HepG2 (cell line): ENCODE measurements around the gene FNDC3B. TPM values are rescaled to one million over a fixed set of nuclear protein-coding genes. Genes with fewer than 3 reads are reported as not detected.
A peak's percentile ranks its signal among the peaks of the same experiment; 100 is the strongest.

Experiments used
- AFF4 ChIP-seq: sonication (generic); formaldehyde crosslinking; IDR thresholded peaks from 2 replicates; pipeline ENCODE4 v1.4.0; 2020; ENCODE audit warnings: missing genetic modification reagents
- AGO2 ChIP-seq: fragments of 200-400 bp; formaldehyde crosslinking; optimal IDR thresholded peaks from 2 replicates; pipeline ENCODE3; 2017; ENCODE audit warnings: mild to moderate bottlenecking, low read depth, low read length, moderate library complexity
- CEBPB ChIP-seq: IDR thresholded peaks from 2 replicates; pipeline ENCODE4 v1.6.1; 2011; ENCODE audit warnings: low read depth, low read length, improper control_type of control experiment, borderline replicate concordance
- FOXP4 ChIP-seq: sonication (generic); formaldehyde crosslinking; IDR thresholded peaks from 2 replicates; pipeline ENCODE4 v1.4.0; 2020; ENCODE audit warnings: missing genetic modification reagents
- GTF2F1 ChIP-seq: fragments of 150-350 bp; IDR thresholded peaks from 2 replicates; pipeline ENCODE4 v1.6.1; 2014; ENCODE audit warnings: low read length
- KMT2B ChIP-seq: IDR thresholded peaks from 2 replicates; pipeline ENCODE4 v1.6.1; 2016; ENCODE audit warnings: missing genetic modification reagents, missing compliant biosample characterization
- NAIF1 ChIP-seq: sonication (generic); formaldehyde crosslinking; IDR thresholded peaks from 2 replicates; pipeline ENCODE4 v1.5.0; 2020; ENCODE audit warnings: mild to moderate bottlenecking, missing genetic modification reagents, borderline replicate concordance
- NKX3-1 ChIP-seq: sonication (generic); formaldehyde crosslinking; IDR thresholded peaks from 2 replicates; pipeline ENCODE4 v1.5.0; 2020; ENCODE audit warnings: missing genetic modification reagents
- PAWR ChIP-seq: sonication (generic); formaldehyde crosslinking; IDR thresholded peaks from 2 replicates; pipeline ENCODE4 v1.4.0; 2020; ENCODE audit warnings: missing genetic modification reagents, mild to moderate bottlenecking, borderline replicate concordance
- RORA ChIP-seq: sonication (generic); formaldehyde crosslinking; IDR thresholded peaks from 2 replicates; pipeline ENCODE4 v1.5.0; 2020; ENCODE audit warnings: mild to moderate bottlenecking, missing genetic modification reagents, moderate library complexity
- USF2 ChIP-seq, 2 experiments: sonication (generic) in 1 of 2; formaldehyde crosslinking in 1 of 2; IDR thresholded peaks; 2 replicates each; pipeline versions ENCODE4 v1.5.1 to v1.6.1; 2011 to 2020; ENCODE audit warnings: borderline replicate concordance in 1 of 2, low read depth in 1 of 2, low read length in 1 of 2, mild to moderate bottlenecking in 1 of 2, missing genetic modification reagents in 1 of 2, moderate library complexity in 1 of 2
- ZFP36 ChIP-seq: fragments of 150-350 bp; IDR thresholded peaks from 2 replicates; pipeline ENCODE4 v1.6.1; 2018; ENCODE audit warnings: borderline replicate concordance, low read length, low read depth; ENCODE audit not compliant: partially characterized antibody
- ZNF205 ChIP-seq: IDR thresholded peaks from 2 replicates; pipeline ENCODE4 v1.6.1; 2018; ENCODE audit warnings: missing biosample characterization, missing genetic modification reagents
- ZNF263 ChIP-seq: sonication (generic); formaldehyde crosslinking; IDR thresholded peaks from 2 replicates; pipeline ENCODE4 v1.4.0; 2020; ENCODE audit warnings: missing genetic modification reagents
- ZNF317 ChIP-seq: sonication (generic); formaldehyde crosslinking; IDR thresholded peaks from 2 replicates; pipeline ENCODE4 v1.5.0; 2020; ENCODE audit warnings: mild to moderate bottlenecking, missing genetic modification reagents
- ZNF574 ChIP-seq: sonication (generic); formaldehyde crosslinking; IDR thresholded peaks from 2 replicates; pipeline ENCODE4 v1.4.0; 2020; ENCODE audit warnings: missing genetic modification reagents
- ZNF878 ChIP-seq: sonication (generic); formaldehyde crosslinking; IDR thresholded peaks from 2 replicates; pipeline ENCODE4 v1.8.1; 2023; ENCODE audit warnings: mild to moderate bottlenecking, missing genetic modification reagents, moderate library complexity
- ZNF891 ChIP-seq: sonication (generic); formaldehyde crosslinking; IDR thresholded peaks from 2 replicates; pipeline ENCODE4 v1.5.0; 2020; ENCODE audit warnings: mild to moderate bottlenecking, missing genetic modification reagents
- polyA plus RNA-seq, 8 experiments: library from polyadenylated mRNA; depleted of rRNA in 3 of 8; stranded (reverse) in 7 of 8; unstranded in 1 of 8; fragments of >200 nt; fragmentation: Illumina TruSeq in 4 of 8; extraction: Trizol in 4 of 8; gene quantifications; 2 replicates each; pipeline versions ENCODE4 v1.2.1 to v1.2.3, GENCODE V29; 2011 to 2016; ENCODE audit warnings: low read depth in 4 of 8, missing spikeins in 1 of 8, mixed read lengths in 1 of 8; ENCODE audit not compliant: insufficient read depth in 1 of 8
- total RNA-seq, 5 experiments: library from RNA; depleted of rRNA; stranded (reverse); fragments of >200 nt; fragmentation: Illumina TruSeq; extraction: Trizol; gene quantifications; 2 replicates each; pipeline ENCODE4 v1.2.3, GENCODE V29; 2016; ENCODE audit warnings: low read depth in 1 of 5

FNDC3B gene
- total and polyA plus RNA-seq, 2 of the 13 experiments (the other 11 are each of a cell fraction or from before 2014, with no cell fraction given), result 74.8 to 103 TPM

- peak; percentile 51; the same call in 1 of the 2 replicates for TF ChIP-seq USF2 (IDR thresholded peaks at IDR 0.05; ENCODE audit: low read depth, low read length)
- TF ChIP-seq USF2 (CRISPR knock-in tag; IDR thresholded peaks at IDR 0.05; ENCODE audit: borderline replicate concordance), result peak; percentile 78; the same call in 1 of the 2 replicates
- peak; percentile 66 for TF ChIP-seq ZNF574 (CRISPR knock-in tag)
- peak; percentile 99 for TF ChIP-seq AGO2
- no peak; the same call in 1 of the 2 replicates for TF ChIP-seq KMT2B (CRISPR knock-in tag)
- no peak; the same call in 1 of the 2 replicates for TF ChIP-seq NAIF1
- TF ChIP-seq ZNF878, result 0 out of 2 replicates have a peak, but pooled peaks have one; percentile 32
- TF ChIP-seq ZNF317, result no peak
- peak; percentile 57; the same call in 1 of the 2 replicates for TF ChIP-seq ZNF891 (CRISPR knock-in tag)
- TF ChIP-seq FOXP4, result peak; percentile 68; the same call in 1 of the 2 replicates
- TF ChIP-seq AFF4 (CRISPR knock-in tag), result peak; percentile 92
- TF ChIP-seq PAWR (CRISPR knock-in tag), result no peak
- no peak for TF ChIP-seq CEBPB
- no peak for TF ChIP-seq RORA (CRISPR knock-in tag)
- 0 out of 2 replicates have a peak, but pooled peaks have one; percentile 75 for TF ChIP-seq GTF2F1
- TF ChIP-seq NKX3-1 (CRISPR knock-in tag), result peak; percentile 35; the same call in 1 of the 2 replicates
- TF ChIP-seq ZNF205 (CRISPR knock-in tag), result no peak
- TF ChIP-seq ZFP36, result no peak
- peak; percentile 34; the same call in 1 of the 2 replicates for TF ChIP-seq ZNF263 (CRISPR knock-in tag)
Measured at GRCh38 chr3:172039436-172040077, at the start of gene FNDC3B (continued).
